ENCODE measurements around the gene ZNF653.
"Not testable (repeated sequence)": the region's sequence is repeated elsewhere in the genome, so short reads cannot be mapped to it uniquely, and the experiment has no call there.

The ZNF653 gene

DNA sequence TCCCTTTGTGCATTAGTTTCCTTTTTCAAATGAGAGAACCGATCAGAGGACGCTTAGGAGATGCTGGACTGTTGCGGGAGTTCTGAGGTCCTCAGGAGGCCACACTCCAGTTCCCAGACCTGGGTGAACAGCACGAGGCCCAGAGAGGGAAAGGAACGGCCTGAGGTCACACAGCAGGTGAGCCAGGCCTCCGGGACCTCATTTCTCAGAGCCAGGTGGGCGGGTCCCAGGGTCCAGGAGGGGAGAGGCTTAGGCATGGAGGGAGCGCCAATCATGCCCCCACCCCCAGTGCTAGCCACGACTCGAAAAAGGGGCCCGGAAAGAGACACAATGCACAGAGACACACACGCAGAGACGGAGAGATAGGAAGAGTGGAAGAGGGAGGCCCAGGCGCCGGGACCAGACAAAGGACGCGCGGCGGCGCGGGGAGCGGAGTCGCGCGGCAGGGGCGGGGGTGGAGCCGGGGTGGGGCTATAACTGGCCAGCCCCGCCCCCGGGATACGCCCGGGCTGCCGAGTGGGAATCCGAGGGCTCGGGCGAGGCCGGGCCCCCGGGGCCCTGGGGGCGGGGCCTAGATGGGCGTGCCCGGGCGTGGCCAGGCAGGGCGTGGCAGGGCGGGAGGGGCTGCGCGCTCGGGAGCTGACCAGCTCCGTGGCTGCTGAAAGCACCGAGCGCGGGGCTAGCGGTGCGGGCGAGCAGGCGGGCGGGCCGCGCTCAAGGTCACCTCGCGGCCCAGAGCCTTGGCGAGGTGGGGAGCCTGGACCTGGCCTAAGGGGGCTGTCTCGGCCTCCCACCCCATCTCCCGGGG, 26.3 kb downstream of the ZNF653 start:
- H2AFZ ChIP-seq (ENCODE audit: low read depth) = no peak overlapping the region
- TF ChIP-seq, protein P1, sequence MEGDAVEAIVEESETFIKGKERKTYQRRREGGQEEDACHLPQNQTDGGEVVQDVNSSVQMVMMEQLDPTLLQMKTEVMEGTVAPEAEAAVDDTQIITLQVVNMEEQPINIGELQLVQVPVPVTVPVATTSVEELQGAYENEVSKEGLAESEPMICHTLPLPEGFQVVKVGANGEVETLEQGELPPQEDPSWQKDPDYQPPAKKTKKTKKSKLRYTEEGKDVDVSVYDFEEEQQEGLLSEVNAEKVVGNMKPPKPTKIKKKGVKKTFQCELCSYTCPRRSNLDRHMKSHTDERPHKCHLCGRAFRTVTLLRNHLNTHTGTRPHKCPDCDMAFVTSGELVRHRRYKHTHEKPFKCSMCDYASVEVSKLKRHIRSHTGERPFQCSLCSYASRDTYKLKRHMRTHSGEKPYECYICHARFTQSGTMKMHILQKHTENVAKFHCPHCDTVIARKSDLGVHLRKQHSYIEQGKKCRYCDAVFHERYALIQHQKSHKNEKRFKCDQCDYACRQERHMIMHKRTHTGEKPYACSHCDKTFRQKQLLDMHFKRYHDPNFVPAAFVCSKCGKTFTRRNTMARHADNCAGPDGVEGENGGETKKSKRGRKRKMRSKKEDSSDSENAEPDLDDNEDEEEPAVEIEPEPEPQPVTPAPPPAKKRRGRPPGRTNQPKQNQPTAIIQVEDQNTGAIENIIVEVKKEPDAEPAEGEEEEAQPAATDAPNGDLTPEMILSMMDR (conservative IDR thresholded peaks at IDR 0.05; ENCODE audit: low read depth, low read length) = no peak
- H3K9ac ChIP-seq = no peak overlapping the region
- no peak overlapping the region for H3K27ac ChIP-seq
- H3K4me2 ChIP-seq = no peak overlapping the region
- H3K79me2 ChIP-seq (ENCODE audit: insufficient read depth, low read depth) = no peaks in the 10 kb centered on the region
- no peaks in the 10 kb centered on the region for H3K36me3 ChIP-seq (ENCODE audit: insufficient read depth)
- H4K20me1 ChIP-seq (ENCODE audit: insufficient read depth) = no peaks in the 10 kb centered on the region
- H3K4me1 ChIP-seq (ENCODE audit: low read depth, poor library complexity, severe bottlenecking) = peaks cover 4% of the 10 kb centered on the region
- H3K27me3 ChIP-seq (ENCODE audit: insufficient read depth, low read depth) = no peaks in the 10 kb centered on the region
- no peak overlapping the region for H3K4me3 ChIP-seq (IDR thresholded peaks at IDR 0.05; ENCODE audit: insufficient read depth, low read depth, low read length)

DNA sequence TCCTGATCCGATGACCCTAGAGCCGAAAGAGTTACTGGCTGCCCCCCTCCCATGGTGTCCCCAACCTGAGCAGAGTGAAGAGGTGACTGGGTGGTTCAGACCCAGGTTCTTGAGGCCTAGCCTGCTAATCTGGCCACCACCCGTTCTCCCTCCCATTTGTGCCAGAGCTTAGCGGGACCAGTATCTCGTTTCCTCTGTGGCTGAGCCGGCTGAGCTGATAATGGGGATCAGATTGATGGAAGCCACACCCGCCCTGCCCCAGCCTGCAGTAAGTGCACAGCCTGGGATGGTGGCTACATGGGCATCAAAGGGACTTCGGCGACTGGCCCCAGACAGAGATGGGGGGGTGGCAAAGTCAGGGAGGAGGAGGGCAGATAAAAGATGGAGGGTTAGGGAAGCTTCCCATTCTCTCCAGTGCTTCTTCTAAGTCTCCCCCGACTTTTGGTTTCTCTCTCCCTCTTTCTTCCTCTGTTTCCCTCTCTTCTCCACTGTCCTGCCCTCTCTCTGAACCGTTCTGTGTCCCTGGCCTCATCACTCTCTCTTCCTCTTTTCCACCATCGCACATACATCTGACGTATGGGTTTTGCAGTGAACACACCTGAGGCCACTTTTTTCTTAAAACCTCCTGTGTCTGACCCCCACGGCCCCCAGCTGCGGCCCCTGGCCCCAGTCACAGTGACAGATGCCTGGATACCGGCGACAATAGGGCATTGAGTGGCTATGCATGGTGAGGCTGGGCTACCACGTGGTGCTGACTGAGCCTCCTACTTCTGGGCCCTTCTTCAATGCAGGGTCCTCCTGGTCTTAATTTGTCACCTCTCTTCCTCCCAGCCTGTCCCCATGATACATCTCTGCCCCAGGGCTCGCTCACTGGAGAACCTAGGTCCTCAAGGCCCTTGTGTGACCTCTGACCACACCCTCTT, 27.2 kb downstream of the ZNF653 start:
- Histone ChIP-seq H2AFZ (ENCODE audit: low read depth) (no peak overlapping the region), H3K27ac (no peak overlapping the region), H3K79me2 (ENCODE audit: insufficient read depth, low read depth) (no peaks in the 10 kb centered on the region), H3K27me3 (ENCODE audit: insufficient read depth, low read depth) (no peaks in the 10 kb centered on the region), H3K4me3 (IDR thresholded peaks at IDR 0.05; ENCODE audit: insufficient read depth, low read depth, low read length) (no peak overlapping the region), H3K4me1 (ENCODE audit: low read depth, poor library complexity, severe bottlenecking) (peaks cover 4% of the 10 kb centered on the region), H3K36me3 (ENCODE audit: insufficient read depth) (no peaks in the 10 kb centered on the region), H3K9ac (no peak overlapping the region), H4K20me1 (ENCODE audit: insufficient read depth) (no peaks in the 10 kb centered on the region), H3K4me2 (no peak overlapping the region)
- TF ChIP-seq, protein P1 (conservative IDR thresholded peaks at IDR 0.05; ENCODE audit: low read depth, low read length) = no peak

DNA sequence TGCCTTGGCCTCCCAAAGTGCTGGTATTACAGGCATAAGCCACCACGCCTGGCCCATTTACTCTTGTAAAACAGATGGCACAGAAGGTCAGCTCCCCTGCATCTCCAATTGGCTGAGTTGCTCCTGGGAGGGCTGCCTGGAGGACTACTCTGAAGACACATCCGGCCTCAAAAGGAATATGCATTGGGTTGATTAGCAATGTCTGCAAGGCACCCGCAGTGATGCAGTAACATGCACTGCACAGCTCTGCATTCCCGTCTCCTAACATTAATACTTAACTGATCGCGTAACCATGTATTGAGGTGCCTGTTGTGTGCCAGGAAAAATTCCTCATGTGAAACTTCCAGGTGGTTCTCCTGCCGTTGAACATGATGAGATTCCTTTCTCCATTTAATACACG, 29.8 kb downstream of the ZNF653 start:
- no peaks in the 10 kb centered on the region for H3K79me2 ChIP-seq (ENCODE audit: insufficient read depth, low read depth)
- no peaks in the 10 kb centered on the region for H3K36me3 ChIP-seq (ENCODE audit: insufficient read depth)
- H3K9ac ChIP-seq = no peak overlapping the region
- H2AFZ ChIP-seq (ENCODE audit: low read depth) = no peak overlapping the region
- no peak overlapping the region for H3K4me2 ChIP-seq
- H4K20me1 ChIP-seq (ENCODE audit: insufficient read depth) = no peaks in the 10 kb centered on the region
- H3K27ac ChIP-seq = no peak overlapping the region
- H3K4me1 ChIP-seq (ENCODE audit: low read depth, poor library complexity, severe bottlenecking) = no peaks in the 10 kb centered on the region
- TF ChIP-seq, protein P1 (conservative IDR thresholded peaks at IDR 0.05; ENCODE audit: low read depth, low read length) = no peak
- no peak overlapping the region for H3K4me3 ChIP-seq (IDR thresholded peaks at IDR 0.05; ENCODE audit: insufficient read depth, low read depth, low read length)
- H3K27me3 ChIP-seq (ENCODE audit: insufficient read depth, low read depth) = no peaks in the 10 kb centered on the region

- not testable (repeated sequence) for H3K36me3 ChIP-seq (ENCODE audit: insufficient read depth); H2AFZ ChIP-seq (ENCODE audit: low read depth); H4K20me1 ChIP-seq (ENCODE audit: insufficient read depth); H3K79me2 ChIP-seq (ENCODE audit: insufficient read depth, low read depth); H3K4me1 ChIP-seq (ENCODE audit: low read depth, poor library complexity, severe bottlenecking); H3K9ac ChIP-seq; H3K27ac ChIP-seq; H3K27me3 ChIP-seq (ENCODE audit: insufficient read depth, low read depth); H3K4me2 ChIP-seq; H3K4me3 ChIP-seq (IDR thresholded peaks at IDR 0.05; ENCODE audit: insufficient read depth, low read depth, low read length)
Observed at GRCh38 chr19:11475343-11475742, 30.3 kb downstream of the ZNF653 start.
